RWPE2 (cell line): ENCODE data around the gene DGUOK.

ENCODE experiments used
- ATAC-seq: fragments of 200-7000 bp; cut with Tn5 transposase; 3 replicates; pipeline ENCODE4 v1.9.1; 2021; ENCODE audit warnings: low read depth
- DNase-seq: peaks from one replicate; pipeline ENCODE4 v3.0.0-alpha.2; 2020; ENCODE audit warnings: low spot score
- H3K27ac ChIP-seq: fragments of 450-650 bp; 2 replicates; pipeline ENCODE4 v1.5.1; 2017; ENCODE audit warnings: mild to moderate bottlenecking; ENCODE audit not compliant: poor library complexity, severe bottlenecking
- H3K27me3 ChIP-seq: fragments of 250-450 bp; sonication (Bioruptor Pico); 2 replicates; pipeline ENCODE4 v1.5.1; 2021; ENCODE audit warnings: mild to moderate bottlenecking, moderate library complexity; ENCODE audit not compliant: insufficient read depth, poor library complexity, severe bottlenecking
- H3K36me3 ChIP-seq: fragments of 250-450 bp; sonication (Bioruptor Pico); 2 replicates; pipeline ENCODE4 v1.5.1; 2020; ENCODE audit warnings: low read depth, mild to moderate bottlenecking, moderate library complexity
- H3K4me1 ChIP-seq: fragments of 250-450 bp; sonication (Bioruptor Pico); 2 replicates; pipeline ENCODE4 v1.5.1; 2021; ENCODE audit warnings: mild to moderate bottlenecking, moderate library complexity; ENCODE audit not compliant: insufficient read depth, poor library complexity, severe bottlenecking
- H3K4me3 ChIP-seq: fragments of 250-450 bp; sonication (Bioruptor Pico); 2 replicates; pipeline ENCODE4 v1.5.1; 2021; ENCODE audit warnings: mild to moderate bottlenecking, moderate library complexity; ENCODE audit not compliant: severe bottlenecking
- H3K9me3 ChIP-seq: fragments of 250-450 bp; sonication (Bioruptor Pico); 2 replicates; pipeline ENCODE4 v1.5.1; 2021; ENCODE audit warnings: mild to moderate bottlenecking, moderate library complexity; ENCODE audit not compliant: severe bottlenecking
- TF ChIP-seq, protein P1 (sequence below): fragments of 450-650 bp; IDR thresholded peaks from one replicate; pipeline ENCODE4 v1.5.1; 2017; ENCODE audit warnings: mild to moderate bottlenecking, moderate library complexity; ENCODE audit not compliant: poor library complexity, severe bottlenecking

The DGUOK gene

GRCh38 chr2:73985308-73986084 is 58.8 kb downstream of the DGUOK start:
- TF ChIP-seq, protein P1, sequence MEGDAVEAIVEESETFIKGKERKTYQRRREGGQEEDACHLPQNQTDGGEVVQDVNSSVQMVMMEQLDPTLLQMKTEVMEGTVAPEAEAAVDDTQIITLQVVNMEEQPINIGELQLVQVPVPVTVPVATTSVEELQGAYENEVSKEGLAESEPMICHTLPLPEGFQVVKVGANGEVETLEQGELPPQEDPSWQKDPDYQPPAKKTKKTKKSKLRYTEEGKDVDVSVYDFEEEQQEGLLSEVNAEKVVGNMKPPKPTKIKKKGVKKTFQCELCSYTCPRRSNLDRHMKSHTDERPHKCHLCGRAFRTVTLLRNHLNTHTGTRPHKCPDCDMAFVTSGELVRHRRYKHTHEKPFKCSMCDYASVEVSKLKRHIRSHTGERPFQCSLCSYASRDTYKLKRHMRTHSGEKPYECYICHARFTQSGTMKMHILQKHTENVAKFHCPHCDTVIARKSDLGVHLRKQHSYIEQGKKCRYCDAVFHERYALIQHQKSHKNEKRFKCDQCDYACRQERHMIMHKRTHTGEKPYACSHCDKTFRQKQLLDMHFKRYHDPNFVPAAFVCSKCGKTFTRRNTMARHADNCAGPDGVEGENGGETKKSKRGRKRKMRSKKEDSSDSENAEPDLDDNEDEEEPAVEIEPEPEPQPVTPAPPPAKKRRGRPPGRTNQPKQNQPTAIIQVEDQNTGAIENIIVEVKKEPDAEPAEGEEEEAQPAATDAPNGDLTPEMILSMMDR, result no peak
- no peaks in the 10 kb centered on the region for H3K9me3 ChIP-seq
- ATAC-seq, result no peak
- H3K4me1 ChIP-seq, result peaks cover 51% of the 10 kb centered on the region
- no peaks in the 10 kb centered on the region for H3K27me3 ChIP-seq
- H3K36me3 ChIP-seq, result peaks cover 23% of the 10 kb centered on the region
- peak overlapping the region; percentile 98 for H3K27ac ChIP-seq
- DNase-seq, result no peak
- H3K4me3 ChIP-seq, result peak overlapping the region; percentile 39

DNA sequence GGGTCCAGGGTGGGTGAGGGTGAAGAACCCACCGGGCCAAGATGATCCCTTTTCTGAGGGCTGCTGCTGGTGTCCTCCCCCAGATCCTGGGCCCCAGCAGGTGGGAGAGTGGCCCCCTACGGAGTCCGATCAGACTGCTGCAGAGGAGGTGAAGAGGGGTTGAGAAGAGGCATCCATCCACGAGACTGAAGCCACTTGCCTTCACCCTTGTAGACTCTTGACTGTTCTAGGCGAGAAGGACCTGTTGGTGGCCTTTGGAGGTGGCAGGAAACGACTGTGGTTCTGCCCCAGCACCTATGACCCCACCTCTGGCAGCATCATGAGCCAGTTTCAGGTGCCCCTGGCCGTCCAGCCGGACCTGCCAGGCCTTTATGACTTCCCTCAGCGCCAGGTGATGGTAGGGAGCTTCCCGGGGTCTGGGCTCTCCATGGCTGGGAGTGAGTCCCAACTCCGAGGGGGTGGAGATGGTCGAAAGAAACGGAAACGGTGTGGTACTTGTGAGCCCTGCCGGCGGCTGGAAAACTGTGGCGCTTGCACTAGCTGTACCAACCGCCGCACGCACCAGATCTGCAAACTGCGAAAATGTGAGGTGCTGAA is 59.5 kb downstream of the DGUOK start:
- Histone ChIP-seq H3K4me1 (peaks cover 46% of the 10 kb centered on the region), H3K27ac (peak overlapping the region; percentile 98)

DNA sequence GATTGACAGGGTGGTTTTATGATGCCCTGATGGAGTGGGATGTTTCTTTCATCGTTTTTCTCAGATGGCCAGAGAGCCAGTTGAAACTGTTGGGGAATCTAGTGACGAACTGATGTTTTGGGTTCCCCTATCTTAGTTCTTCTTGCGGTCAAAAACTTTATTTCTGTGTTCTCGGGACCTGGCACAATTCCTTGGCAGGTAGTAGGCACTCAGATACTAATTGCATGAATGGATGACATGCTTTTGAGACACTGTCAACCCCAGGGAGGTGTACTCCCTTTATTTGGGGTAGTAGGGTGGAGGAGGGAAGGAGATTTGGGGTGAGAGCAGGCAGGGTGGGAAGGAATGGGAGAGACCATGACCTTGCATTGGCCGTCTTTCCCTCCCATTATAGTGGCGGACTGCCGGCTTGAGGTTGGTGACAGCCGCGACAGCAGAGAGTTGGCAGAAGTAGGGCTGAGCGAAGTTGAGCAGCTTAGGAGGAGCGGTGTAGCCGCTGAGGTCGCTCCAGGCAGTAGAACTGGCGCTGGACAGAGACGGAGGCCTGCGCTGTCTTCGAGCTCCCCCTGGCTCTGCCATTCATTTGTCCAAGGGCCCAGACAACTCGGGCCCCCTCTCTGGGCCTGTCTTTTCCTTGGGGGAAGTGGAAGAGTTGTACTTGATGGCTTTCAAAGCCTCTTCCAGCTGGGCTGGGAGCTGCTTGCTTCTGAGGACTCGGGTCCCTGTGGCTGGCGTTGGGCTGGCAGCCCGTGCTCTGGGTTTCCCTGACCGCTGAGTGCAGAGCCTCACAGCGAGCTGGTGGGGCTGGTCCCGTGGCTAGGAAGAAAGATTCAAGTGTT is 60.6 kb downstream of the DGUOK start:
- no peak overlapping the region for H3K27ac ChIP-seq
- H3K4me1 ChIP-seq, result peaks cover 43% of the 10 kb centered on the region
- no peaks in the 10 kb centered on the region for H3K27me3 ChIP-seq
- ATAC-seq, result peak; percentile 50
- TF ChIP-seq, protein P1, result peak; percentile 43
- no peaks in the 10 kb centered on the region for H3K9me3 ChIP-seq
- peak overlapping the region; percentile 12 for H3K4me3 ChIP-seq
- DNase-seq, result no peak
- peaks cover 30% of the 10 kb centered on the region for H3K36me3 ChIP-seq

More for the DNA sequence above, 59.5 kb downstream of the DGUOK start:
- Histone ChIP-seq H3K36me3 (peaks cover 29% of the 10 kb centered on the region), H3K4me3 (peak overlapping the region; percentile 39), H3K27me3 (no peaks in the 10 kb centered on the region), H3K9me3 (no peaks in the 10 kb centered on the region)
- no peak for ATAC-seq
- TF ChIP-seq, protein P1, result no peak
- DNase-seq, result no peak

GRCh38 chr2:73987948-73988700 is 61.4 kb downstream of the DGUOK start:
- H3K4me1 ChIP-seq, result peaks cover 43% of the 10 kb centered on the region
- TF ChIP-seq, protein P1, result no peak
- no peak for ATAC-seq
- DNase-seq, result no peak
- no peaks in the 10 kb centered on the region for H3K27me3 ChIP-seq
- no peaks in the 10 kb centered on the region for H3K9me3 ChIP-seq
- peak overlapping the region; percentile 12 for H3K4me3 ChIP-seq
- peaks cover 33% of the 10 kb centered on the region for H3K36me3 ChIP-seq
- no peak overlapping the region for H3K27ac ChIP-seq
